Left kidney (tissue), 1 donor: Measurements from ENCODE around the gene TBPL2. TPM values are rescaled to one million over a fixed set of nuclear protein-coding genes. Genes with fewer than 3 reads are reported as not detected.

Experiments
- polyA plus RNA-seq: library from polyadenylated mRNA; unstranded; fragments of 120-200 nt; gene quantifications from one replicate; pipeline ENCODE4 v1.2.1, GENCODE V29; 2013; ENCODE audit not compliant: insufficient read length

The TBPL2 gene
- polyA plus RNA-seq, 1 donor: 0.08 TPM

Other genes starting within 250 kb of the TBPL2 start
- 49.9 TPM for gene DLGAP5, start 249.0 kb downstream of the TBPL2 start, polyA plus RNA-seq
- gene FBXO34, start 169.2 kb downstream of the TBPL2 start, polyA plus RNA-seq: 39.7 TPM
- 31.1 TPM for gene ATG14, start 28.8 kb downstream of the TBPL2 start, polyA plus RNA-seq
- 223 TPM for gene KTN1, start 139.6 kb upstream of the TBPL2 start, polyA plus RNA-seq